ENCODE measurements around the gene CD101.

CD101 gene

GRCh38 chr1:117013309-117013858 is 11.8 kb downstream of the CD101 start:
- Histone ChIP-seq H3K4me2 (no peak overlapping the region), H3K4me1 (peaks cover 31% of the 10 kb centered on the region), H3K9ac (no peak overlapping the region), H3K9me3 (no peaks in the 10 kb centered on the region), H3K27ac (no peak overlapping the region), H3K36me3 (no peaks in the 10 kb centered on the region), H3K4me3 (no peak overlapping the region), H4K20me1 (no peaks in the 10 kb centered on the region), H3K27me3 (no peaks in the 10 kb centered on the region)
- no peak for TF ChIP-seq Cebpa-rat (IDR thresholded peaks at IDR 0.05)

- no peaks in the 10 kb centered on the region for H3K27me3 ChIP-seq
- no peak overlapping the region for H3K4me2 ChIP-seq
- no peak overlapping the region for H3K9ac ChIP-seq
- H3K27ac ChIP-seq: no peak overlapping the region
- H3K9me3 ChIP-seq: no peaks in the 10 kb centered on the region
- no peaks in the 10 kb centered on the region for H3K36me3 ChIP-seq
- no peaks in the 10 kb centered on the region for H4K20me1 ChIP-seq
- H3K4me1 ChIP-seq: peaks cover 23% of the 10 kb centered on the region
- H3K4me3 ChIP-seq: no peak overlapping the region
- no peak for TF ChIP-seq Cebpa-rat (IDR thresholded peaks at IDR 0.05)
Measured at GRCh38 chr1:117014209-117014608, 12.6 kb downstream of the CD101 start.

- Histone ChIP-seq H3K27ac (no peak overlapping the region), H3K27me3 (no peaks in the 10 kb centered on the region), H3K36me3 (no peaks in the 10 kb centered on the region), H3K9ac (no peak overlapping the region), H3K9me3 (no peaks in the 10 kb centered on the region), H4K20me1 (no peaks in the 10 kb centered on the region), H3K4me3 (no peak overlapping the region), H3K4me2 (no peak overlapping the region), H3K4me1 (peaks cover 21% of the 10 kb centered on the region)
- no peak for TF ChIP-seq Cebpa-rat (IDR thresholded peaks at IDR 0.05)
Measured at GRCh38 chr1:117015724-117016123, 14.2 kb downstream of the CD101 start.

- Histone ChIP-seq H3K4me1 (peaks cover 21% of the 10 kb centered on the region), H3K9ac (no peak overlapping the region), H3K4me3 (no peak overlapping the region), H3K36me3 (no peaks in the 10 kb centered on the region), H3K27ac (no peak overlapping the region), H3K9me3 (no peaks in the 10 kb centered on the region), H3K4me2 (peak overlapping the region; percentile 25), H4K20me1 (no peaks in the 10 kb centered on the region), H3K27me3 (no peaks in the 10 kb centered on the region)
- no peak for TF ChIP-seq Cebpa-rat (IDR thresholded peaks at IDR 0.05)
Measured at GRCh38 chr1:117017062-117017461, 15.5 kb downstream of the CD101 start.

- no peaks in the 10 kb centered on the region for H3K27me3 ChIP-seq
- H3K4me3 ChIP-seq: no peak overlapping the region
- H3K4me1 ChIP-seq: peaks cover 21% of the 10 kb centered on the region
- H3K36me3 ChIP-seq: no peaks in the 10 kb centered on the region
- H3K4me2 ChIP-seq: no peak overlapping the region
- H3K9ac ChIP-seq: no peak overlapping the region
- H3K27ac ChIP-seq: no peak overlapping the region
- no peaks in the 10 kb centered on the region for H3K9me3 ChIP-seq
- no peak for TF ChIP-seq Cebpa-rat (IDR thresholded peaks at IDR 0.05)
- H4K20me1 ChIP-seq: no peaks in the 10 kb centered on the region
Measured at GRCh38 chr1:117017648-117018047, 16.1 kb downstream of the CD101 start.

- Histone ChIP-seq H3K27me3 (no peaks in the 10 kb centered on the region), H3K4me3 (no peak overlapping the region), H3K4me1 (peaks cover 15% of the 10 kb centered on the region), H3K36me3 (no peaks in the 10 kb centered on the region), H4K20me1 (no peaks in the 10 kb centered on the region), H3K9me3 (no peaks in the 10 kb centered on the region), H3K27ac (no peak overlapping the region), H3K9ac (no peak overlapping the region), H3K4me2 (no peak overlapping the region)
- no peak for TF ChIP-seq Cebpa-rat (IDR thresholded peaks at IDR 0.05)
Measured at GRCh38 chr1:117020526-117021156, 19.1 kb downstream of the CD101 start.

- Histone ChIP-seq H3K36me3 (no peaks in the 10 kb centered on the region), H3K9me3 (no peaks in the 10 kb centered on the region), H3K27me3 (no peaks in the 10 kb centered on the region), H3K4me1 (peaks cover 6% of the 10 kb centered on the region), H3K9ac (no peak overlapping the region), H3K27ac (no peak overlapping the region), H3K4me2 (no peak overlapping the region), H4K20me1 (no peaks in the 10 kb centered on the region), H3K4me3 (no peak overlapping the region)
- TF ChIP-seq Cebpa-rat (IDR thresholded peaks at IDR 0.05): no peak
Measured at GRCh38 chr1:117022114-117022513, 20.6 kb downstream of the CD101 start.

- no peaks in the 10 kb centered on the region for H3K9me3 ChIP-seq
- no peak overlapping the region for H3K4me2 ChIP-seq
- TF ChIP-seq Cebpa-rat (IDR thresholded peaks at IDR 0.05): no peak
- no peak overlapping the region for H3K4me3 ChIP-seq
- H3K9ac ChIP-seq: no peak overlapping the region
- H3K36me3 ChIP-seq: no peaks in the 10 kb centered on the region
- no peaks in the 10 kb centered on the region for H3K27me3 ChIP-seq
- peaks cover 4% of the 10 kb centered on the region for H3K4me1 ChIP-seq
- no peaks in the 10 kb centered on the region for H4K20me1 ChIP-seq
- no peak overlapping the region for H3K27ac ChIP-seq
Measured at GRCh38 chr1:117025568-117025967, 24.0 kb downstream of the CD101 start.

- Histone ChIP-seq H3K27ac (no peak overlapping the region), H3K27me3 (no peaks in the 10 kb centered on the region), H3K4me2 (no peak overlapping the region), H3K36me3 (no peaks in the 10 kb centered on the region), H3K9me3 (no peaks in the 10 kb centered on the region), H3K4me1 (peaks cover 12% of the 10 kb centered on the region), H3K4me3 (no peak overlapping the region), H4K20me1 (no peaks in the 10 kb centered on the region), H3K9ac (no peak overlapping the region)
- no peak for TF ChIP-seq Cebpa-rat (IDR thresholded peaks at IDR 0.05)
Measured at GRCh38 chr1:117026361-117026760, 24.8 kb downstream of the CD101 start.

GRCh38 chr1:117029685-117030084 is 28.1 kb downstream of the CD101 start:
- Histone ChIP-seq H3K9me3 (no peaks in the 10 kb centered on the region), H3K4me3 (no peak overlapping the region), H3K36me3 (no peaks in the 10 kb centered on the region), H3K4me2 (no peak overlapping the region), H3K9ac (no peak overlapping the region), H4K20me1 (no peaks in the 10 kb centered on the region), H3K27ac (no peak overlapping the region), H3K4me1 (peaks cover 45% of the 10 kb centered on the region), H3K27me3 (no peaks in the 10 kb centered on the region)
- TF ChIP-seq Cebpa-rat (IDR thresholded peaks at IDR 0.05): no peak
